Testis (tissue), 5 donors: Measurements from ENCODE around the gene N4BP2. TPM values are rescaled to one million over a fixed set of nuclear protein-coding genes. Genes with fewer than 3 reads are reported as not detected.
"Not testable (repeated sequence)": the region's sequence is repeated elsewhere in the genome, so short reads cannot be mapped to it uniquely, and the experiment has no call there.

ENCODE experiments used
- DNase-seq: peaks from one replicate; pipeline ENCODE4 v3.0.0-alpha.2; 2019
- H3K27ac ChIP-seq, 2 donors: fragments of 200-600 bp; sonication (generic); one replicate each; pipeline ENCODE4 v1.5.1; 2019
- H3K27me3 ChIP-seq: fragments of 200-600 bp; sonication (generic); one replicate; pipeline ENCODE4 v1.5.1; 2019
- H3K36me3 ChIP-seq: fragments of 200-600 bp; sonication (generic); one replicate; pipeline ENCODE4 v1.5.1; 2017; ENCODE audit warnings: low read depth; ENCODE audit errors: missing control alignments
- H3K4me1 ChIP-seq: fragments of 200-600 bp; sonication (generic); one replicate; pipeline ENCODE4 v1.5.1; 2019
- H3K4me3 ChIP-seq, 2 donors: fragments of 200-600 bp; sonication (generic); one replicate each; pipeline ENCODE4 v1.5.1; 2017 to 2019
- H3K9me3 ChIP-seq: fragments of 200-600 bp; sonication (generic); one replicate; pipeline ENCODE4 v1.5.1; 2017
- CTCF ChIP-seq, 3 experiments: fragments of 450-650 bp in 2 of 3; fragments of 200-600 bp in 1 of 3; sonication (generic) in 1 of 3; IDR thresholded peaks; one replicate each; pipeline ENCODE4 v1.5.1; 2016 to 2019; ENCODE audit warnings: antibody characterized with exemption in 3 of 3, mild to moderate bottlenecking in 2 of 3, moderate library complexity in 1 of 3
- POLR2A ChIP-seq: fragments of 450-650 bp; IDR thresholded peaks from one replicate; pipeline ENCODE4 v1.6.1; 2017; ENCODE audit warnings: antibody characterized with exemption, mild to moderate bottlenecking, moderate library complexity
- WGBS, 2 donors: methylation state at CpG; one replicate each; pipeline ENCODE4 v1.1.5; 2018; 5-methylcytosine and 5-hydroxymethylcytosine counted together
- intact Hi-C: fragments of 100-400 bp; cut with DNase I; formaldehyde crosslinking; loops from one replicate; pipeline ENCODE4 v1.15.1; 2023; ENCODE audit warnings: low total_unique reads
- long read RNA-seq, 2 donors: transcript quantifications; one replicate each; lab custom pipeline, GENCODE V29; 2026
- polyA plus RNA-seq: library from polyadenylated mRNA; stranded (reverse); fragments of 350-450 nt; fragmentation: Illumina TruSeq; extraction: RNeasy Lipid Tissue Mini Kit (QIAGEN cat#74804); gene quantifications from one replicate; pipeline ENCODE4 v1.2.3, GENCODE V29; 2014; ENCODE audit warnings: low read depth, low replicate concordance; ENCODE audit not compliant: insufficient read depth
- total RNA-seq, 2 donors: library from RNA; depleted of rRNA; stranded (reverse); fragments of >200 nt; gene quantifications; one replicate each; pipeline ENCODE4 v1.2.3, GENCODE V29; 2016

Gene N4BP2
- 10 to 100 TPM in 1 of 2 donors, 1 to 10 TPM in 1; 8.5 to 14.6 TPM for total RNA-seq
- 3.9 TPM for polyA plus RNA-seq
- long read RNA-seq, donor 1, partial matches to known transcripts, result 0 of 1 reads
- long read RNA-seq, donor 1, other reads (novel, unspliced or antisense), result 0 of 1 reads
- long read RNA-seq, donor 2, result 0 reads

GRCh38 chr4:40056716-40057585, at the start of gene N4BP2:
Gene N4BP2, plus strand, starts transcription at chr4:40056850. Its CDS starts 40,491 bp downstream, at chr4:40097341.
- intact Hi-C loops, result no loop called here
- WGBS, 2 donors, result 0 to 1% methylated on average over 6 to 60 of the region's 99 CpGs
- Histone ChIP-seq H3K4me1 (peaks cover 6% of the 10 kb centered on the region), H3K9me3 (no peaks in the 10 kb centered on the region), H3K27ac (peak within 1 kb of the TSS; percentile 99 to 100), H3K27me3 (no peaks in the 10 kb centered on the region), H3K36me3 (no peaks in the 10 kb centered on the region), H3K4me3 (peak within 1 kb of the TSS; percentile 90 to 96)
- TF ChIP-seq POLR2A (no peak), CTCF (IDR thresholded peaks at IDR 0.05) (peak; percentile 41 to 75 (median 58))
- peak; percentile 78 for DNase-seq

- no peak for DNase-seq
- Histone ChIP-seq H3K4me1 (no peaks in the 10 kb centered on the region), H3K36me3 (no peaks in the 10 kb centered on the region), H3K27me3 (no peaks in the 10 kb centered on the region), H3K27ac (no peak overlapping the region), H3K9me3 (no peaks in the 10 kb centered on the region), H3K4me3 (no peak overlapping the region)
- intact Hi-C loops, result no loop called here
- 87 to 88% methylated on average over 2 of the region's 2 CpGs for WGBS, 2 donors
- TF ChIP-seq CTCF (IDR thresholded peaks at IDR 0.05), result no peak
- TF ChIP-seq POLR2A, result no peak
Measured at GRCh38 chr4:40016007-40016406, 40.6 kb upstream of the N4BP2 start.

GRCh38 chr4:40020221-40020620, 36.4 kb upstream of the N4BP2 start:
- Histone ChIP-seq H3K36me3 (no peaks in the 10 kb centered on the region), H3K4me3 (no peak overlapping the region)

GRCh38 chr4:40021116-40021515, 35.5 kb upstream of the N4BP2 start:
- H3K36me3 ChIP-seq, H3K4me1 ChIP-seq, H3K27me3 ChIP-seq, H3K4me3 ChIP-seq, intact Hi-C loops, H3K27ac ChIP-seq, DNase-seq, H3K9me3 ChIP-seq: not testable (repeated sequence)
- 79 to 89% methylated on average over 3 to 7 of the region's 7 CpGs for WGBS, 2 donors

More at GRCh38 chr4:40020221-40020620, 36.4 kb upstream of the N4BP2 start:
- DNase-seq, result no peak
- Histone ChIP-seq H3K9me3 (no peaks in the 10 kb centered on the region), H3K27ac (no peak overlapping the region), H3K4me1 (no peaks in the 10 kb centered on the region), H3K27me3 (no peaks in the 10 kb centered on the region)
- TF ChIP-seq CTCF (IDR thresholded peaks at IDR 0.05), result no peak
- TF ChIP-seq POLR2A, result no peak
- 90 to 93% methylated on average over 15 of the region's 15 CpGs for WGBS, 2 donors
- intact Hi-C loops, result no loop called here

GRCh38 chr4:40024049-40024448, 32.6 kb upstream of the N4BP2 start:
- 90% methylated on average over 1 of the region's 7 CpGs; no CpG with 5 or more reads in 1 of the 2 donors for WGBS, 2 donors
- H3K4me1 ChIP-seq, result not testable (repeated sequence)

More at GRCh38 chr4:40024049-40024448, 32.6 kb upstream of the N4BP2 start:
- H3K4me3 ChIP-seq, H3K27ac ChIP-seq, H3K27me3 ChIP-seq, H3K36me3 ChIP-seq, H3K9me3 ChIP-seq, intact Hi-C loops, DNase-seq: not testable (repeated sequence)
